Mesenchymal stem cell (in vitro differentiated cells and primary cell): Measurements from ENCODE around the gene SPATA12.

Source experiments
- DNase-seq: peaks from one replicate; pipeline ENCODE4 v3.0.0-alpha.2; 2013
- H2AFZ ChIP-seq: one replicate; pipeline ENCODE4 v1.6.1; 2013; ENCODE audit warnings: low read depth, mild to moderate bottlenecking, control low read depth, inconsistent platforms, low read length, moderate library complexity
- H2AK5ac ChIP-seq: 2 replicates; pipeline ENCODE4 v1.6.1; 2013; ENCODE audit warnings: low read length, moderate library complexity, mild to moderate bottlenecking, inconsistent platforms; ENCODE audit not compliant: severe bottlenecking
- H2BK120ac ChIP-seq: one replicate; pipeline ENCODE4 v1.6.1; 2013; ENCODE audit warnings: low read depth, mild to moderate bottlenecking, inconsistent platforms, low read length, moderate library complexity
- H2BK12ac ChIP-seq, 2 experiments: one replicate each; pipeline ENCODE4 v1.6.1; 2013; ENCODE audit warnings: inconsistent platforms in 2 of 2, low read length in 2 of 2, mild to moderate bottlenecking in 2 of 2, moderate library complexity in 2 of 2, control low read depth in 1 of 2
- H2BK15ac ChIP-seq: one replicate; pipeline ENCODE4 v1.6.1; 2013; ENCODE audit warnings: mild to moderate bottlenecking, low read depth, inconsistent platforms; ENCODE audit not compliant: poor library complexity, severe bottlenecking
- H2BK5ac ChIP-seq: 2 replicates; pipeline ENCODE4 v1.6.1; 2013; ENCODE audit warnings: low read depth, mild to moderate bottlenecking, low read length, control low read depth, inconsistent platforms; ENCODE audit not compliant: poor library complexity, severe bottlenecking
- H3K14ac ChIP-seq, 2 experiments: one replicate each; pipeline ENCODE4 v1.6.1; 2013; ENCODE audit warnings: inconsistent platforms in 2 of 2, low read length in 2 of 2, control low read depth in 1 of 2, mild to moderate bottlenecking in 1 of 2, moderate library complexity in 1 of 2
- H3K18ac ChIP-seq, 2 experiments: one replicate each; pipeline ENCODE4 v1.6.1; 2013; ENCODE audit warnings: inconsistent platforms in 2 of 2, low read length in 2 of 2, control low read depth in 1 of 2, low read depth in 1 of 2, mild to moderate bottlenecking in 1 of 2
- H3K23ac ChIP-seq, 2 experiments: one replicate each; pipeline ENCODE4 v1.6.1; 2013; ENCODE audit warnings: inconsistent platforms in 2 of 2, low read length in 2 of 2, mild to moderate bottlenecking in 2 of 2, moderate library complexity in 2 of 2, control low read depth in 1 of 2
- H3K27ac ChIP-seq: 2 replicates; pipeline ENCODE4 v1.5.1; 2013; ENCODE audit warnings: mild to moderate bottlenecking, moderate library complexity, low read length, control low read depth, inconsistent platforms; ENCODE audit not compliant: poor library complexity, severe bottlenecking
- H3K27me3 ChIP-seq, 2 experiments: 2 replicates each; pipeline versions ENCODE4 v1.6.1 to v1.7.0; 2013; ENCODE audit warnings: low read length in 2 of 2, mild to moderate bottlenecking in 2 of 2, moderate library complexity in 2 of 2, control low read depth in 1 of 2, inconsistent platforms in 1 of 2; ENCODE audit not compliant: control insufficient read depth in 1 of 2, insufficient read depth in 1 of 2
- H3K36me3 ChIP-seq, 2 experiments: 2 replicates each; pipeline versions ENCODE4 v1.6.1 to v1.7.0; 2013; ENCODE audit warnings: low read length in 2 of 2, control low read depth in 1 of 2, inconsistent platforms in 1 of 2, low read depth in 1 of 2, mild to moderate bottlenecking in 1 of 2; ENCODE audit not compliant: insufficient read depth in 2 of 2, control insufficient read depth in 1 of 2
- H3K4ac ChIP-seq, 2 experiments: one replicate each; pipeline ENCODE4 v1.6.1; 2013; ENCODE audit warnings: inconsistent platforms in 2 of 2, low read length in 2 of 2, mild to moderate bottlenecking in 2 of 2, moderate library complexity in 2 of 2, control low read depth in 1 of 2, low read depth in 1 of 2
- H3K4me1 ChIP-seq: 2 replicates; pipeline ENCODE4 v1.6.1; 2013; ENCODE audit warnings: low read depth, low read length, control low read depth; ENCODE audit not compliant: control insufficient read depth, insufficient read depth
- H3K4me2 ChIP-seq: 2 replicates; pipeline ENCODE4 v1.6.1; 2013; ENCODE audit warnings: low read length, mild to moderate bottlenecking, inconsistent platforms; ENCODE audit not compliant: poor library complexity, severe bottlenecking
- H3K4me3 ChIP-seq, 2 experiments: 2 replicates each; pipeline versions ENCODE4 v1.5.1 to v1.7.0; 2013; ENCODE audit warnings: low read length in 2 of 2, mild to moderate bottlenecking in 2 of 2, control low read depth in 1 of 2, low read depth in 1 of 2; ENCODE audit not compliant: insufficient read depth in 1 of 2
- H3K79me1 ChIP-seq: replicated peaks from 2 replicates; pipeline ENCODE4 v1.6.1; 2013; ENCODE audit warnings: mild to moderate bottlenecking, control low read depth, low read length, inconsistent platforms; ENCODE audit not compliant: poor library complexity, severe bottlenecking
- H3K9ac ChIP-seq: 2 replicates; pipeline ENCODE4 v1.7.0; 2013; ENCODE audit warnings: mild to moderate bottlenecking, low read length, moderate library complexity
- H3K9me3 ChIP-seq: 2 replicates; pipeline ENCODE4 v1.7.0; 2013; ENCODE audit warnings: mild to moderate bottlenecking, low read length; ENCODE audit not compliant: control insufficient read depth
- H4K8ac ChIP-seq: one replicate; pipeline ENCODE4 v1.6.1; 2013; ENCODE audit warnings: inconsistent platforms, mild to moderate bottlenecking, low read length, moderate library complexity
- H4K91ac ChIP-seq: one replicate; pipeline ENCODE4 v1.6.1; 2013; ENCODE audit warnings: mild to moderate bottlenecking, low read length, inconsistent platforms
- WGBS: methylation state at CpG from one replicate; pipeline ENCODE4 v1.1.7; 2013; ENCODE audit warnings: mixed read lengths; 5-methylcytosine and 5-hydroxymethylcytosine counted together

SPATA12 gene

DNA sequence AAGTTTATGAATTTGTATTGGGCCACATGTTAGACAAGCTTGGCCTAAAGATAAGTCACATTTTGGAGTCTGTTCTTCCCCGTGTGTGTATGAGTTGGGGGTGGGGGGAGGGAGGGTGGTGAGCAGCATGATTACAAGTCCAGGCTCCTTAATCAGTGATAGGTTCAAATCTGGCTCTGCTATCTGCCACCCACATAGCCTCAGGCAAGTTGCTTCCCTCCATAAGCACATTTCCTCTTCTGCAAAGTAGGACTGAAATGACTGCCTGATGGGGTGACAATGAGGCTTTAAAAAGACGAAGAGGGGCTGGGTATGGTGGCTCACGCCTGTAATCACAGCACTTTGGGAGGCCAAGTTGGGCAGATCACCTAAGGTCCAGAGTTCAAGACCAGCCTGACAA lies 1.1 kb upstream of the SPATA12 start:
- peaks cover 0 to 9% of the 10 kb centered on the region in 2 experiments for H3K27me3 ChIP-seq
- no peak overlapping the region for H3K4ac ChIP-seq
- no peak overlapping the region for H2BK120ac ChIP-seq
- H3K9ac ChIP-seq = no peak overlapping the region
- no peak overlapping the region for H2BK12ac ChIP-seq
- H3K14ac ChIP-seq = no peak overlapping the region
- no peak for DNase-seq
- H2BK5ac ChIP-seq = no peak overlapping the region
- H4K8ac ChIP-seq = no peak overlapping the region
- no peak overlapping the region for H3K23ac ChIP-seq
- peaks cover 2% of the 10 kb centered on the region for H3K79me1 ChIP-seq
- whole genome bisulfite sequencing = 73% methylated on average over 3 of the region's 3 CpGs
- no peaks in the 10 kb centered on the region for H3K9me3 ChIP-seq
- peaks cover 0 to 3% of the 10 kb centered on the region in 2 experiments for H3K36me3 ChIP-seq
- no peak overlapping the region for H4K91ac ChIP-seq
- H2AK5ac ChIP-seq = no peak overlapping the region
- no peak overlapping the region for H3K4me3 ChIP-seq
- no peak overlapping the region for H2BK15ac ChIP-seq
- no peak overlapping the region for H2AFZ ChIP-seq
- peaks cover 10% of the 10 kb centered on the region for H3K4me1 ChIP-seq
- H3K27ac ChIP-seq = no peak overlapping the region
- H3K4me2 ChIP-seq = no peak overlapping the region
- no peak overlapping the region for H3K18ac ChIP-seq

DNA sequence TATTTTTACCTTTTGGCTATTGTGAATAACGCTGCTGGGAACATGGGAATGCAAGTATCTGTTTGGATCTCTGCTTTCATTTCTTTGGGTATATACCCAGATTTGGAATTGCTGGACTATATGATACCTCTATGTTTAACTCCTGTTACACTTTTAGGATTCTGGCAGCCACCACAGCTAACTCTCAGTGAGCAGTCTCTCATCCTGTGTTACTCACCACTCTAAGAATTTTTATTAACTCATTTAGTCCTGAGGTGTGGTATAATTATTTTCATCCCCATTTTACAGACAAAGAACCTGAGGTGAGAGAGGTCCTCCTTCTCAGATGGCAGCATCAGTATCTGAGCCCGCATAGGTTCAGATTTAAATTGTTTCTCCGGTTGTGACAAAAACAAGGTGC lies 1.1 kb downstream of the SPATA12 start:
- no peak overlapping the region for H4K91ac ChIP-seq
- peaks cover 2% of the 10 kb centered on the region for H3K79me1 ChIP-seq
- no peaks in the 10 kb centered on the region for H3K9me3 ChIP-seq
- no peak overlapping the region for H3K27ac ChIP-seq
- H2BK120ac ChIP-seq = no peak overlapping the region
- no peak overlapping the region for H3K18ac ChIP-seq
- no peak for DNase-seq
- H3K36me3 ChIP-seq = no peaks in the 10 kb centered on the region
- H3K4ac ChIP-seq = no peak overlapping the region
- H3K4me1 ChIP-seq = peaks cover 12% of the 10 kb centered on the region
- H2AFZ ChIP-seq = no peak overlapping the region
- H2BK15ac ChIP-seq = no peak overlapping the region
- 87% methylated on average over 3 of the region's 3 CpGs for WGBS
- H2BK5ac ChIP-seq = no peak overlapping the region
- no peak overlapping the region for H3K4me3 ChIP-seq
- H3K9ac ChIP-seq = peak overlapping the region; percentile 63
- peak overlapping the region; percentile 5 for H4K8ac ChIP-seq
- no peak overlapping the region for H3K14ac ChIP-seq
- no peak overlapping the region for H2BK12ac ChIP-seq
- peaks cover 0 to 9% of the 10 kb centered on the region in 2 experiments for H3K27me3 ChIP-seq
- H3K4me2 ChIP-seq = no peak overlapping the region
- H3K23ac ChIP-seq = no peak overlapping the region
- no peak overlapping the region for H2AK5ac ChIP-seq

GRCh38 chr3:57062101-57062631 lies 1.7 kb downstream of the SPATA12 start:
- DNase-seq = no peak
- H2BK15ac ChIP-seq = peak overlapping the region; percentile 87
- H3K23ac ChIP-seq = no peak overlapping the region
- H4K8ac ChIP-seq = peak overlapping the region; percentile 35
- H2BK5ac ChIP-seq = no peak overlapping the region
- 67% methylated on average over 9 of the region's 9 CpGs for WGBS
- no peak overlapping the region for H3K4me2 ChIP-seq
- H3K4ac ChIP-seq = peak overlapping the region in 1 of 2 experiments; percentile 78
- peak overlapping the region; percentile 63 for H3K9ac ChIP-seq
- peak overlapping the region; percentile 5 for H2AFZ ChIP-seq
- peaks cover 0 to 9% of the 10 kb centered on the region in 2 experiments for H3K27me3 ChIP-seq
- peaks cover 12% of the 10 kb centered on the region for H3K4me1 ChIP-seq
- H2BK12ac ChIP-seq = peak overlapping the region; percentile 33 to 59
- peak overlapping the region; percentile 57 for H4K91ac ChIP-seq
- peak overlapping the region in 1 of 2 experiments; percentile 96 for H3K14ac ChIP-seq
- no peaks in the 10 kb centered on the region for H3K36me3 ChIP-seq
- H3K79me1 ChIP-seq = peaks cover 2% of the 10 kb centered on the region
- no peaks in the 10 kb centered on the region for H3K9me3 ChIP-seq
- no peak overlapping the region for H2BK120ac ChIP-seq
- no peak overlapping the region for H3K27ac ChIP-seq
- H3K18ac ChIP-seq = peak overlapping the region in 1 of 2 experiments; percentile 50
- H3K4me3 ChIP-seq = no peak overlapping the region
- H2AK5ac ChIP-seq = peak overlapping the region; percentile 11

DNA sequence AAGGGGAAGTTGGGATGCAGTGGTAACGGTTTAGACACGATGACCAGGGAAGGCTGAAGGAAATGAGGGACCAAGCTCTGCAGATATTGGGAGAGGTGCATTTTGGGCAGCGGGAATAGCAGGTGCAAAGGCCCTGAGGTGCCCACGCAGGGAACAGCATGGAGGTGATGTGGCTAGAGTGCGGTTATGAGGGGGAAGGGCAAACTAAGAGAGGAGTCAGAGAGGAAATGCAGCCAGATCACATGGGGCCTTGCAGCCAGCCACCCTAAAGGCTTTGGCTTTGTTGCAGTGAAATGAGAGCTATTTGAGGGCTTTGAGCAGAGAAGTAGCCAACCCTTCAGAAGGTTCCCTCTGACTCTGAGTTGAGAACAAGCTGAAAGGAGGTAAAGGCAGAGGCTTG lies 2.6 kb downstream of the SPATA12 start:
- Histone ChIP-seq H2BK15ac (no peak overlapping the region), H2BK12ac (peak overlapping the region in 1 of 2 experiments; percentile 42), H3K14ac (no peak overlapping the region), H3K9me3 (no peaks in the 10 kb centered on the region), H2BK5ac (no peak overlapping the region), H4K8ac (peak overlapping the region; percentile 55), H3K27ac (no peak overlapping the region), H2BK120ac (no peak overlapping the region), H2AFZ (no peak overlapping the region), H4K91ac (peak overlapping the region; percentile 61), H3K36me3 (no peaks in the 10 kb centered on the region), H3K4ac (no peak overlapping the region), H3K4me1 (peaks cover 16% of the 10 kb centered on the region), H3K9ac (no peak overlapping the region), H3K4me3 (no peak overlapping the region), H3K18ac (no peak overlapping the region), H2AK5ac (no peak overlapping the region), H3K4me2 (no peak overlapping the region), H3K27me3 (peaks cover 0 to 9% of the 10 kb centered on the region in 2 experiments), H3K23ac (no peak overlapping the region), H3K79me1 (peaks cover 2% of the 10 kb centered on the region)
- DNase-seq = no peak
- 93% methylated on average over 5 of the region's 5 CpGs for WGBS
